ENCODE measurements around the gene CCDC127. TPM values are rescaled to one million over a fixed set of nuclear protein-coding genes. Genes with fewer than 3 reads are reported as not detected.
"Not testable (repeated sequence)": the region's sequence is repeated elsewhere in the genome, so short reads cannot be mapped to it uniquely, and the experiment has no call there.

CCDC127 gene
- total and polyA plus RNA-seq, 2 of the 4 experiments (the other 2 are of a cell fraction) = 3.2 to 3.9 TPM

DNA sequence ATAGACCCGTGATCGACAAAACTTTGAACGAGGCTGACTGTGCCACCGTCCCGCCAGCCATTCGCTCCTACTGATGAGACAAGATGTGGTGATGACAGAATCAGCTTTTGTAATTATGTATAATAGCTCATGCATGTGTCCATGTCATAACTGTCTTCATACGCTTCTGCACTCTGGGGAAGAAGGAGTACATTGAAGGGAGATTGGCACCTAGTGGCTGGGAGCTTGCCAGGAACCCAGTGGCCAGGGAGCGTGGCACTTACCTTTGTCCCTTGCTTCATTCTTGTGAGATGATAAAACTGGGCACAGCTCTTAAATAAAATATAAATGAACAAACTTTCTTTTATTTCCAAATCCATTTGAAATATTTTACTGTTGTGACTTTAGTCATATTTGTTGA is 38.4 kb upstream of the CCDC127 start:
- H3K79me1 ChIP-seq (ENCODE audit: low read depth in 1 of 2, low read length in 2 of 2); in situ Hi-C loops (cut with MboI; ENCODE audit: low sequenced_read_pairs); H3K18ac ChIP-seq (ENCODE audit: low read depth, low read length); H2AK9ac ChIP-seq (replicated peaks; ENCODE audit: low read depth, low read length, poor library complexity); H2BK15ac ChIP-seq (ENCODE audit: low read depth, low read length); dilution Hi-C loops (cut with HindIII; ENCODE audit: low sequenced_read_pairs, unreplicated experiment); H3K9me1 ChIP-seq (ENCODE audit: insufficient read depth, low read length); intact Hi-C loops (cut with micrococcal nuclease); POLR2A ChIA-PET (ENCODE audit: unreplicated experiment); H2AK5ac ChIP-seq (ENCODE audit: low read depth, low read length); H4K5ac ChIP-seq (ENCODE audit: low read depth, low read length); H3K4me2 ChIP-seq (ENCODE audit: low read depth, low read length); ATAC-seq (ENCODE audit: low read depth); H3K4me3 ChIP-seq (ENCODE audit: insufficient read depth, low read depth, low read length); BruUV-seq (replicated peaks); H2BK20ac ChIP-seq (ENCODE audit: low read depth, low read length); H2AFZ ChIP-seq (replicated peaks; ENCODE audit: low read length, poor library complexity); H3K4ac ChIP-seq (ENCODE audit: low read depth, low read length); H3K23ac ChIP-seq (ENCODE audit: low read depth, low read length); H3K27me3 ChIP-seq (ENCODE audit: control insufficient read depth, insufficient read depth, low read length); H4K91ac ChIP-seq (ENCODE audit: insufficient read depth, low read depth, low read length); H2BK5ac ChIP-seq (ENCODE audit: low read depth, low read length, poor library complexity, severe bottlenecking); H3K56ac ChIP-seq (ENCODE audit: extremely low read depth, insufficient read depth, low read length); H3K9me3 ChIP-seq (ENCODE audit: control insufficient read depth, insufficient read depth, low read length); H2BK120ac ChIP-seq (ENCODE audit: low read depth, low read length); DNase-seq; H3K14ac ChIP-seq (replicated peaks; ENCODE audit: low read depth, low read length); H4K8ac ChIP-seq (ENCODE audit: low read depth in 2 of 2, low read length in 2 of 2); H3K4me1 ChIP-seq (ENCODE audit: control insufficient read depth, insufficient read depth, low read length); H4K20me1 ChIP-seq (ENCODE audit: insufficient read depth, low read length); H3K9ac ChIP-seq (ENCODE audit: low read depth, low read length); H3K27ac ChIP-seq (ENCODE audit: insufficient read depth, low read length): not testable (repeated sequence)
- CTCF ChIA-PET = interaction anchor here (0.6 kb wide), 1 partner anchor 25 kb away, joined by 4 read pairs; no protein-coding TSS in a partner anchor
- no CpG with 5 or more reads among the region's 8 CpGs for WGBS, 2 experiments (ENCODE audit: extremely low coverage in 2 of 2, insufficient read length in 1 of 2)
- peaks cover 27% of the 10 kb centered on the region for H3K36me3 ChIP-seq (ENCODE audit: control insufficient read depth, insufficient read depth, low read length)

DNA sequence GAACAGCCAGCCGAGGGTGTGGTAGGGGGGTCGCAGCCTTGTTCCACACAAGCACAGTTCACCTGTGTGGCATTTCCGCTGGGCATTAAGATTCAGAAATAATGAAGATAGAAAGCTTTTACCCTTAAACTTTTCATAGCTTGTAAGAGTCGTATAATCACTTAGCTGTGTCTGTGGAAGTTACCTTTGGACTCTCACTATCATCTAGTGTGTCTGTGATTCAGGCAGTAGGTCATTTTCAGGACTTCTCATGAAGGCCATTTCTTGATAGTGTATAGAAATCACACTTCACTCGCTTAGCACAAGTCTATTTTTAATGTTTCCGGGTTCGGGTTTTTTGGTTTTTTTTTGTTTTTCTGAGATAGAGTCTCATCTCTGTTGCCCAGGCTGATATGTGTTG is 37.2 kb upstream of the CCDC127 start:
- H2BK20ac ChIP-seq (ENCODE audit: low read depth, low read length); H3K18ac ChIP-seq (ENCODE audit: low read depth, low read length); CTCF ChIA-PET; H3K4me1 ChIP-seq (ENCODE audit: control insufficient read depth, insufficient read depth, low read length); POLR2A ChIA-PET (ENCODE audit: unreplicated experiment); H2BK120ac ChIP-seq (ENCODE audit: low read depth, low read length); H3K56ac ChIP-seq (ENCODE audit: extremely low read depth, insufficient read depth, low read length); H3K23ac ChIP-seq (ENCODE audit: low read depth, low read length); H3K9me3 ChIP-seq (ENCODE audit: control insufficient read depth, insufficient read depth, low read length); H3K4ac ChIP-seq (ENCODE audit: low read depth, low read length); H2AFZ ChIP-seq (replicated peaks; ENCODE audit: low read length, poor library complexity); DNase-seq; H4K91ac ChIP-seq (ENCODE audit: insufficient read depth, low read depth, low read length); H2BK5ac ChIP-seq (ENCODE audit: low read depth, low read length, poor library complexity, severe bottlenecking); intact Hi-C loops (cut with micrococcal nuclease); H4K5ac ChIP-seq (ENCODE audit: low read depth, low read length); H3K4me2 ChIP-seq (ENCODE audit: low read depth, low read length); ATAC-seq (ENCODE audit: low read depth); BruUV-seq (replicated peaks); dilution Hi-C loops (cut with HindIII; ENCODE audit: low sequenced_read_pairs, unreplicated experiment); H4K8ac ChIP-seq (ENCODE audit: low read depth in 2 of 2, low read length in 2 of 2); in situ Hi-C loops (cut with MboI; ENCODE audit: low sequenced_read_pairs); H3K14ac ChIP-seq (replicated peaks; ENCODE audit: low read depth, low read length); H3K27me3 ChIP-seq (ENCODE audit: control insufficient read depth, insufficient read depth, low read length); H2BK15ac ChIP-seq (ENCODE audit: low read depth, low read length); H2AK5ac ChIP-seq (ENCODE audit: low read depth, low read length); H3K4me3 ChIP-seq (ENCODE audit: insufficient read depth, low read depth, low read length); H4K20me1 ChIP-seq (ENCODE audit: insufficient read depth, low read length); H2AK9ac ChIP-seq (replicated peaks; ENCODE audit: low read depth, low read length, poor library complexity); H3K27ac ChIP-seq (ENCODE audit: insufficient read depth, low read length); H3K9ac ChIP-seq (ENCODE audit: low read depth, low read length); H3K79me1 ChIP-seq (ENCODE audit: low read depth in 1 of 2, low read length in 2 of 2); H3K9me1 ChIP-seq (ENCODE audit: insufficient read depth, low read length): not testable (repeated sequence)
- WGBS, 2 experiments (ENCODE audit: extremely low coverage in 2 of 2, insufficient read length in 1 of 2) = no CpG with 5 or more reads among the region's 7 CpGs
- H3K36me3 ChIP-seq (ENCODE audit: control insufficient read depth, insufficient read depth, low read length) = peaks cover 32% of the 10 kb centered on the region
